Natural killer cell (primary cell): ENCODE data around the gene STRIP1. TPM values are rescaled to one million over a fixed set of nuclear protein-coding genes. Genes with fewer than 3 reads are reported as not detected.

ENCODE experiments used
- ATAC-seq, 3 donors: fragments of 150-1000 bp in 2 of 3; fragments of 200-7000 bp in 1 of 3; cut with Tn5 transposase; 1 replicate in 1 of 3; 2 replicates in 2 of 3; pipeline ENCODE4 v1.10.0; 2021; ENCODE audit warnings: mild to moderate bottlenecking in 2 of 3, moderate library complexity in 2 of 3
- DNase-seq, 2 donors: peaks; one replicate each; pipeline versions ENCODE4 v3.0.0 to v3.0.0-alpha.2; 2013 to 2021; ENCODE audit warnings: mixed read lengths in 1 of 2
- H3K27ac ChIP-seq: one replicate; pipeline ENCODE4 v1.5.1; 2013; ENCODE audit warnings: mild to moderate bottlenecking, low read length
- H3K27me3 ChIP-seq: one replicate; pipeline ENCODE4 v1.6.1; 2013; ENCODE audit warnings: low read length; ENCODE audit not compliant: control insufficient read depth, insufficient read depth
- H3K36me3 ChIP-seq: one replicate; pipeline ENCODE4 v1.6.1; 2013; ENCODE audit warnings: low read length; ENCODE audit not compliant: control insufficient read depth, insufficient read depth
- H3K4me1 ChIP-seq: one replicate; pipeline ENCODE4 v1.6.1; 2013; ENCODE audit warnings: low read length; ENCODE audit not compliant: control insufficient read depth, insufficient read depth
- H3K4me3 ChIP-seq: one replicate; pipeline ENCODE4 v1.5.1; 2013; ENCODE audit warnings: low read length
- H3K9me3 ChIP-seq: one replicate; pipeline ENCODE4 v1.6.1; 2013; ENCODE audit warnings: low read length; ENCODE audit not compliant: control insufficient read depth, insufficient read depth
- H3K27ac Mint-ChIP-seq, 2 donors: one replicate each; pipeline ENCODE4 v1.8.0; 2022; ENCODE audit warnings: mild to moderate bottlenecking in 2 of 2, mixed read lengths in 2 of 2, moderate library complexity in 1 of 2
- H3K27me3 Mint-ChIP-seq, 2 donors: one replicate each; pipeline ENCODE4 v1.8.0; 2022; ENCODE audit warnings: low read depth in 2 of 2, mixed read lengths in 2 of 2
- H3K36me3 Mint-ChIP-seq: one replicate; pipeline ENCODE4 v1.8.0; 2022; ENCODE audit warnings: mixed read lengths
- H3K4me1 Mint-ChIP-seq, 2 donors: one replicate each; pipeline ENCODE4 v1.8.0; 2022; ENCODE audit warnings: mixed read lengths in 2 of 2
- H3K4me3 Mint-ChIP-seq: one replicate; pipeline ENCODE4 v1.8.0; 2022; ENCODE audit warnings: mild to moderate bottlenecking, moderate library complexity, mixed read lengths
- H3K9me3 Mint-ChIP-seq, 2 donors: one replicate each; pipeline ENCODE4 v1.8.0; 2022; ENCODE audit warnings: mixed read lengths in 2 of 2
- WGBS: methylation state at CpG from one replicate; pipeline ENCODE4 v1.1.7; 2013; ENCODE audit warnings: missing lambda C conversion rate; ENCODE audit not compliant: insufficient coverage; 5-methylcytosine and 5-hydroxymethylcytosine counted together
- intact Hi-C: fragments of 100-400 bp; cut with micrococcal nuclease; formaldehyde crosslinking; loops from one replicate; pipeline ENCODE4 v1.14.2; 2022
- total RNA-seq, 4 donors: library from RNA; stranded (reverse); fragments of 120-200 nt in 1 of 4; gene quantifications; one replicate each; pipeline versions ENCODE4 v1.2.3 to v1.2.4, GENCODE V29; 2013 to 2022
- TF ChIP-seq, protein P1 (sequence below): fragments of 200-600 bp; IDR thresholded peaks from one replicate; pipeline ENCODE4 v1.8.0; 2022; ENCODE audit warnings: antibody characterized with exemption

The STRIP1 gene
- total RNA-seq, 3 donors from 2014 or later (not counting 1 experiment from before 2014, with no cell fraction given) = 92.4 to 139 (median 130) TPM

DNA sequence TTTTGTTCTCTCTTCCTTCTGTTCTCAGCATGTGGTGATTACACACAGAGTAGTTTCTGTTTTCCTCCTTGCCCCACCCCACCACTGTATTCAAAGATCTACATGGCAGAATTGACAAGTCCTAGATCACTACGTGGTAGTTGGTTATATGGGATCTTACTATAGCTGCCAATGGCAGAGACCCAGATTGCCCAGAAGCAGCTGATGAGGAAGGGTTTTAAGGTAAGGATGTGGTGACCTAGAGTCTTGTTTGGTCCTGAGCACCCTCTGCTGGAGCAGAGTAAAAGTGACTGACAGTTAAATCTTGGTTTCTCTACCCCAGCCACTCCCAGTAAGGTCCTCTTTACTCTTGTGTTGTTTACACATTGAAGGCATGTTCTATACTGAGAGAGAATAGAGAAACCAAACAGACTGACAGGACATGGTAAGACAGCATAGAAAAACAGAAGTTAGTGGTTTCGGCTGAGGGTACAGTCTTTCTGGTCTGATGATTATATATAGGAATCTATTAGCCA is 22.8 kb upstream of the STRIP1 start:
- Mint-ChIP-seq H3K4me1 (peaks cover 0 to 4% of the 10 kb centered on the region in 2 donors), H3K36me3 (peaks cover 51% of the 10 kb centered on the region), H3K9me3 (no peaks in the 10 kb centered on the region), H3K4me3 (no peak overlapping the region), H3K27ac (peak overlapping the region in 1 of 2 donors; percentile 61), H3K27me3 (no peaks in the 10 kb centered on the region)
- Histone ChIP-seq H3K4me1 (peaks cover 2% of the 10 kb centered on the region), H3K4me3 (no peak overlapping the region), H3K9me3 (no peaks in the 10 kb centered on the region), H3K27me3 (no peaks in the 10 kb centered on the region), H3K27ac (peak overlapping the region; percentile 50), H3K36me3 (peaks cover 57% of the 10 kb centered on the region)
- intact Hi-C loops = no loop called here
- 36% methylated on average over 1 of the region's 2 CpGs for WGBS
- TF ChIP-seq, protein P1, sequence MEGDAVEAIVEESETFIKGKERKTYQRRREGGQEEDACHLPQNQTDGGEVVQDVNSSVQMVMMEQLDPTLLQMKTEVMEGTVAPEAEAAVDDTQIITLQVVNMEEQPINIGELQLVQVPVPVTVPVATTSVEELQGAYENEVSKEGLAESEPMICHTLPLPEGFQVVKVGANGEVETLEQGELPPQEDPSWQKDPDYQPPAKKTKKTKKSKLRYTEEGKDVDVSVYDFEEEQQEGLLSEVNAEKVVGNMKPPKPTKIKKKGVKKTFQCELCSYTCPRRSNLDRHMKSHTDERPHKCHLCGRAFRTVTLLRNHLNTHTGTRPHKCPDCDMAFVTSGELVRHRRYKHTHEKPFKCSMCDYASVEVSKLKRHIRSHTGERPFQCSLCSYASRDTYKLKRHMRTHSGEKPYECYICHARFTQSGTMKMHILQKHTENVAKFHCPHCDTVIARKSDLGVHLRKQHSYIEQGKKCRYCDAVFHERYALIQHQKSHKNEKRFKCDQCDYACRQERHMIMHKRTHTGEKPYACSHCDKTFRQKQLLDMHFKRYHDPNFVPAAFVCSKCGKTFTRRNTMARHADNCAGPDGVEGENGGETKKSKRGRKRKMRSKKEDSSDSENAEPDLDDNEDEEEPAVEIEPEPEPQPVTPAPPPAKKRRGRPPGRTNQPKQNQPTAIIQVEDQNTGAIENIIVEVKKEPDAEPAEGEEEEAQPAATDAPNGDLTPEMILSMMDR = peak; percentile 26
- DNase-seq = peak in 1 of 2 donors; percentile 64
- ATAC-seq = peak; percentile 84 to 88 (median 87)

DNA sequence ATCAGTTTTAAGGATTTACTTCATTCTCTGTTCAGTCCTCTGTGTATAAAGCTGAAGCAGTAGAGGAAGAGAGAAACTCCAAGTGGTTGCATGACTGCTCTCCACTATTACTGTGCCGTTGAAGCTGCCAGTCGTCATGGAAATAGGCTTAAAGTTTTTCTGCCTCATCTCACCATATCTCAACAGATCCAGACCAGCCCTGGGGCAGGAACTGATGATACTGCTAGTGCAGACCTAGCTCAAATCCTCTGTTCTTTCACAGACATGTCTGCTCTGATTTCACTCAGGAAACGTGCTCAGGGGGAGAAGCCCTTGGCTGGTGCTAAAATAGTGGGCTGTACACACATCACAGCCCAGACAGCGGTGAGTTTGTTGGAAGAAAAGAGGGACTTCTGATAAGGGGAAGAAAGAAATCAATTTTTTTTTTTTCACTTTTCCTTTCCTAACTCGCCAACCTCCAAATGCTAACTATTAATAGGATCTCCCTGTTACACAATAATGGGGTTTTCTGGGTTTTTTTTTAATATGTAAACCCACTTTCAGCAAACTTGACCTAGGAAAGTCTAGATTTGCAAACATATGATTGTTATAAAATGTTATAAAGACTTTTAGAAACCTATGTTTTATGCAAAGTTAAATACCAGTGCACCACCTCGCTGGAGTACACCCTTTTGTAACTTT is 22.2 kb upstream of the STRIP1 start:
- H3K27ac Mint-ChIP-seq = peak overlapping the region in 1 of 2 donors; percentile 61
- DNase-seq (no peak), ATAC-seq (peak in 2 of 3 donors; percentile 3 to 37)
- peaks cover 57% of the 10 kb centered on the region for H3K36me3 Mint-ChIP-seq
- H3K9me3 Mint-ChIP-seq = no peaks in the 10 kb centered on the region
- peaks cover 0 to 4% of the 10 kb centered on the region in 2 donors for H3K4me1 Mint-ChIP-seq
- TF ChIP-seq, protein P1 = no peak
- Histone ChIP-seq H3K4me3 (no peak overlapping the region), H3K4me1 (peaks cover 2% of the 10 kb centered on the region), H3K9me3 (no peaks in the 10 kb centered on the region), H3K27ac (peak overlapping the region; percentile 36), H3K36me3 (peaks cover 64% of the 10 kb centered on the region), H3K27me3 (no peaks in the 10 kb centered on the region)
- WGBS = 57% methylated on average over 5 of the region's 6 CpGs
- H3K27me3 Mint-ChIP-seq = no peaks in the 10 kb centered on the region
- no peak overlapping the region for H3K4me3 Mint-ChIP-seq
- intact Hi-C loops = no loop called here

DNA sequence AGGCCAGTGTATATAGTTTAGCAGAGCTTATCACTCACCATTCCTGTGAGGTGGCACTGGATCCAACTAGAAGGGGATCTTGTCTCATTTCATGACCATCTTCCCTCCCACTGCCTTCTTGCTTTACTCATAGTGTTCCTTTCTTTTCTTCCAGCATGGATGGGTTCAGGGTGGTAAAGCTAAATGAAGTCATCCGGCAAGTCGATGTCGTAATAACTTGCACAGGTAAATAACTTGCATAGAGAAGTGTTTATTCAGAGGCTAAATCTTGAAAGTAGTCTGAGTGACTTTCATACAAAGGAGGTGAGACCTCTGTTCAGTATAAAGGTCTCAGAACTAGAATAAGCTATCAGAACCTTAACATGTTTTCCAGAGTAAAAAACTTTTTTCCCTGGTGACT is 16.6 kb upstream of the STRIP1 start:
- H3K4me1 Mint-ChIP-seq = no peaks in the 10 kb centered on the region
- Histone ChIP-seq H3K36me3 (peaks cover 81% of the 10 kb centered on the region), H3K4me1 (no peaks in the 10 kb centered on the region), H3K4me3 (no peak overlapping the region), H3K27ac (no peak overlapping the region), H3K9me3 (no peaks in the 10 kb centered on the region), H3K27me3 (no peaks in the 10 kb centered on the region)
- intact Hi-C loops = no loop called here
- TF ChIP-seq, protein P1 = no peak
- H3K9me3 Mint-ChIP-seq = no peaks in the 10 kb centered on the region
- no peaks in the 10 kb centered on the region for H3K27me3 Mint-ChIP-seq
- 100% methylated on average over 3 of the region's 3 CpGs for WGBS
- ATAC-seq = no peak
- H3K4me3 Mint-ChIP-seq = no peak overlapping the region
- no peak overlapping the region for H3K27ac Mint-ChIP-seq
- no peak for DNase-seq
- peaks cover 66% of the 10 kb centered on the region for H3K36me3 Mint-ChIP-seq
